ENCODE results near the gene NAA60.
"Not testable (repeated sequence)": the region's sequence is repeated elsewhere in the genome, so short reads cannot be mapped to it uniquely, and the experiment has no call there.

Gene NAA60

GRCh38 chr16:3510416-3510815 is 66.9 kb downstream of the NAA60 start:
- no peak for DNase-seq (ENCODE audit: low read depth, low spot score)

DNA sequence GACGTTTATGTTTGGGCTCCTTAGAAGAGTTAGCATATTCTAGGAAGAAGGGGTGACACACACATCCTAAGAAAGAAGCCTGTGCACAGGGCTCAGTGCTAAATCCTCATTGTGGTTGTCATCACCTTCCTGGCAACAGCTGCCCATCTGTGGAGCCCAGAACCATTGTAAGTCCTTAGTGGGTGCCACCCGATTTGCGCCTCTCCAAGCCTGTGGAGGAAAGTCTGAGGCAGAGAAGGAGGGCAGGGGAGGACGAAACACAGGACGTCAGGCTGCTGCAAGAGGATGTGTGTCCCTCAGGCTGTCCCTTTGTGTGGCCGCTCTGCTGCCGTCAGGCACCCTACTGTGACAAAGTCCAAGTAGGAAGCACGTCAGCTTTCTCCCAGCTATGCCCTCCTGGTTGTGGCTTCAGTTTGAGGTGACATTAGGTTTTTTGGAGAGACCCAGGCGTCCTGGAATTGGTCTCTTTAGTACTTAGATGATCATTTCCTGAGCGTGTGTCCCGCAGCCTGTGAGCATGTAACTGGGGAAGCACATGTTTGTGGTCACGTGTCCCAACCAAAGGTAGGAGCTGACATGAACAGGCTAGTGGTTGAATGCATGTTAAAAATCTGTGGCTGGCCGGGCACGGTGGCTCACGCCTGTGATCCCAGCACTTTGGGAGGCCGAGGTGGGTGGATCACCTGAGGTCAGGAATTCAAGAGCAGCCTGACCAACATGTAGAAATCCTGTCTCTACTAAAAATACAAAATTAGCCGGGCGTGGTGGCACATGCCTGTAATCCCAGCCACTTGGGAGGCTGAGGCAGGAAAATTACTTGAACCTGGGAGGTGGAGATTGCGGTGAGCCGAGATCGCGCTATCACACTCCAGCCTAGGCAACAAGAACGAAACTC is 68.1 kb downstream of the NAA60 start:
- DNase-seq (ENCODE audit: low read depth, low spot score), result no peak

GRCh38 chr16:3513892-3514583 is 70.6 kb downstream of the NAA60 start:
- no peak for DNase-seq (ENCODE audit: low read depth, low spot score)

GRCh38 chr16:3514621-3515020 is 71.1 kb downstream of the NAA60 start:
- DNase-seq (ENCODE audit: low read depth, low spot score), result no peak

GRCh38 chr16:3515897-3516296 is 72.4 kb downstream of the NAA60 start:
- no peak for DNase-seq (ENCODE audit: low read depth, low spot score)

DNA sequence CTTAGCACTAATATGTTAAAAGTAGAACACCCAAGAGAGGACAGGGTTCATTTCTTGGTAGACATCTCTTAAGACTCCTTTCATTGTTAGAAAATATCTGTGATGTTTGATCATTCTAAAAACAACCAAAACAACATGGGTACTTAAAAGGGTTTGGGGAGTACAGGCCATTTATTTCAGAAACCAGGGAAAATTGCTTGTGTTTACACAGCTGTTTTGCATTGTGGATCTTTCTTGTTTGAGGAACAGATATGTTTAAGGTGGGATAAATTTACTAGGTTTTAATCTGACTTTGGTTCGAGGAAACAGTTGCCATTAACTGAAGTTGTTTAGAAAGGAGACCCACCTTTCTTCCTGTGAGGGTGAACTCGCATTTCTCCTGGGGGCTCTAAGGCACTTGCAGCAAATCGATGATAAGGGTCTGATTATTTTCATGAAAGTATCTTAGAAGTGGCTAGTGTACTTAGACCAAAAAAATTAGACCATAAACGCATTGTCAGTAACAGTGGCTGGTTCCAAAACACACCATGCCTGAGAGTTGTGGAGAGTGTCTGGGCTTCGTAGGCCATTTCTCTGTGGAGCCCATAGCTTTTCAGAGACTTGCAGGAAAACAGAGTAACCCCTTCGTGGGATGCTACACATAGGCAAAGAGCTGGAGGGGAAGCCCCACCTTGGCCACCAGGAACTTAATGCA is 75.0 kb downstream of the NAA60 start:
- DNase-seq (ENCODE audit: low read depth, low spot score), result no peak

DNA sequence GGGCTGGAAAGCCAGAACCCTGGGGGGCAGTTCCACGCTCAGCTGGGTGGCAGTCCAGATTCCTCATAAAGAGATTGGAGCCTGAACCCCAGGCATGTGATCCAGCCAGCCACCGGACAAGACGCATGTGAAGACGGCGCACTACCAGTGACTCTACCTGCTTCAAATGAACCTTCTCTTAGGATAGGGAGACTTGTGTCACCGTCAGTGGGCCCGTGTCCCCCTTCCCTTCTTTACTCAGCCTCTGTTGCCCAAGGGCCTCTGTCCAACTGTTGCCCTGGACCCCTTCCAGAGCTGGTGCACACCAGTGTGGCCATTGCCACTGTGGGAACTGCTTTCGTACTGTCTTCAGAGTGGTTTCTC is 75.5 kb downstream of the NAA60 start:
- no peak for DNase-seq (ENCODE audit: low read depth, low spot score)

- DNase-seq (ENCODE audit: low read depth, low spot score), result no peak
Measured at GRCh38 chr16:3519581-3519980, 76.1 kb downstream of the NAA60 start.

- DNase-seq (ENCODE audit: low read depth, low spot score), result no peak
Measured at GRCh38 chr16:3520413-3520812, 76.9 kb downstream of the NAA60 start.

- DNase-seq (ENCODE audit: low read depth, low spot score), result no peak
Measured at GRCh38 chr16:3520841-3521240, 77.4 kb downstream of the NAA60 start.

DNA sequence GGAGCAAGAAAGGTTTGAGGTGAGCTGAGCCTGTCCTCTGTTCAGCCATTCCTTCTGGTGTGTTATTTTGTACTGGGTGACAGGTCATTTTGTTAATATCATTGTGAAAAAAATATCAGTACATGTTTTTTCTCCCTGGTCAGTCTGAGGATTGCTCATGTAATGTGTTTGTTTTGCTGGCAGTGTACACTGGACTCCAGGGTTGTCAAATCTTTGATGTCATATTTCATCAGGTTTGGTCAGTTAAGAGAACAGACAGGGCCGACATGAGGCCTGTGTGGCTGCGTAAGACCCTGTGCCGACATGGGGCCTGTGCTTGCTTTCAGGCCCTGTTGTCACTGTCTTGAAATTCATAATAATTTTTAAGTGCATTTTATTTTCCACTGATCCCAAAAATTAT is 79.8 kb downstream of the NAA60 start:
- no peak for DNase-seq (ENCODE audit: low read depth, low spot score)

DNA sequence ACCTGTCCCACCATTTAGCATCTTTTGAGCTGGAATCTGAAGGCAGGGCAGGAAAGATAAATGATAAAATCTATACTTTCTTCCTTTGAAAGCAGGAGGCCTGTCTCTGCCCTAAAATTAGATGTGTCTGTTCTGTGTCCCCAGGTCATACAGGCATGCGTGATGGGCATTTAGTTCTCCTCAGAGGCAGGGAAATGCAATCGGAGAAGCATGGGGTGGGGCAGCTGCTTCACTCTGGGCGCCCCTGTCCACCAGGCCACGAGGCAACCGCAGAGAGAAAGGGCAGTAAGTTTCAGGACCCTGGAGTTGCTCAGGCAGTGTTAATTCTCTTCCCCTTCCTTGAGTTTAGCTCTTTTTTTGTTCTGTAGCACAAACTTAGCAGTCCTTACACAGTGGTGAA is 82.5 kb downstream of the NAA60 start:
- DNase-seq (ENCODE audit: low read depth, low spot score), result no peak

- not testable (repeated sequence) for DNase-seq (ENCODE audit: low read depth, low spot score)
Measured at GRCh38 chr16:3527216-3527829, 83.8 kb downstream of the NAA60 start.

DNA sequence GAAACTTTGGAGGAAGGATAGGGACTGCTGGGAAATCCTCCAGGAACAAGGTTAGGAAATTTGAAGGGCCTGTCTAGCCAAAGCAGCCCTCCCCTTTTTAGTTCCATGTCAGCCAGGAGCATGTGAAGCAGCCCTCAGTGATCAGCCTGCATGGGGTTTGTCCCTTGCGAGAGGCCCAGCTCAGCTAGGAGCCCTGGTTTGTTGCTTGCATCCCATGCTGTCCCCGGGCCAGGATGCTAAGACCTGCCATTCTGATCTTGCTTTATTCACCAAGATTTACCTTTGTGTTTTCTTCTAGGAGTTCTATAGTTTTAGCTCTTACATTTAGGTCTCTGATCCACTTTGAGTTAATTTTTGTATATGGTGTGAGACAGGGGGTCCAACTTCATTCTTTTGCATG is 84.9 kb downstream of the NAA60 start:
- no peak for DNase-seq (ENCODE audit: low read depth, low spot score)

- no peak for DNase-seq (ENCODE audit: low read depth, low spot score)
Measured at GRCh38 chr16:3529175-3529574, 85.7 kb downstream of the NAA60 start.

DNA sequence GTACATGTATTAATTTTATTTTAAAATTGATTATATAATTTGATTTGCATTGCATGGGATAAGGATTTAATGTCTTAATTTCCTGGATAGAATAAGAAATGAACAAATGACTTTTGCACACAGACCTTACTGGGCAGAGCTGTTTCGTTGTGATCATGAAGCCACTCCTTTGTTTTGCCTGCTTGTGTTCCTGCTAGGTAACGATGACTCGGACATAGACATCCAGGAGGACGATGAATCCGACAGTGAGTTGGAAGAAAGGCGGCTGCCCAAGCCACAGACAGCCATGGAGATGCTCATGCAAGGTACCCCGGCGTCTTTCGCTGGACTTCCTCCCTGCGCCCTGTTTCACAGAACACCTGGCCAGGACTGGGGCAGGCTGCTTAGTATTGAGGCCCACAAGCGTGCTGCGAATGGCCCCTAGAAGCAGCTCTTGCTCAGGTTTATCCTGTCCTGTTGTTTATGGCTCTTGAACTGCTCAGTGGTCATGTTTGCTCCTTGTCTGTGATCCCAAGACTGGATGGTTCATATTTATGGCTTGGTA is 87.0 kb downstream of the NAA60 start:
- no peak for DNase-seq (ENCODE audit: low read depth, low spot score)

DNA sequence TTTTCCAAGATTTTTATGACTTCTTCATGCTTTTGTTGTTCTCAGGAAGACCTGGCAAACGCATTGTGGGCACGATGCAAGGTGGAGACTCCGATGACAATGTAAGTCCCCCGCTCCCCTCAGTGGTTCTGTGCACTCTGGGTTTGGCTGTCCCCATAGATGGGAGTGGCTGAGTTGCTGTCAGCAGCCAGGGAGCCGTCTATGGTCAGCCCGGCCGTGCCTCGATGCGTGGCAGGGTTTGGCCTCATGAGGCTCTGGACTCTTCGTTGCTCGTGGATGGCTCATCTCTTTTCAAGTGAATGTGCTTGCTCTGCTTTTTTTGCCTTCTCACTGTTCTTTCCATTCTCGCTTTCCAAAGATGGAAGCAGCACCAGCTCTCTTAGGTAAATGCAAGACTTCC is 89.3 kb downstream of the NAA60 start:
- DNase-seq (ENCODE audit: low read depth, low spot score), result no peak

GRCh38 chr16:3534126-3534525 is 90.6 kb downstream of the NAA60 start:
- no peak for DNase-seq (ENCODE audit: low read depth, low spot score)

GRCh38 chr16:3536271-3536731 is 92.8 kb downstream of the NAA60 start:
- no peak for DNase-seq (ENCODE audit: low read depth, low spot score)

All from iPS DF 19.7 (cell line).